Embryonic facial prominence (tissue), 1 donor: ENCODE measurements around the gene KRT78.
"Not testable (repeated sequence)": the region's sequence is repeated elsewhere in the genome, so short reads cannot be mapped to it uniquely, and the experiment has no call there.

ENCODE experiments used
- DNase-seq: peaks from one replicate; pipeline ENCODE4 v3.0.0-alpha.2; 2016; ENCODE audit errors: extremely low spot score

KRT78 gene

GRCh38 chr12:52871291-52872039 lies 22.7 kb upstream of the KRT78 start:
- DNase-seq = no peak

GRCh38 chr12:52870361-52871290 lies 21.8 kb upstream of the KRT78 start:
- no peak for DNase-seq

GRCh38 chr12:52867642-52868041 lies 18.8 kb upstream of the KRT78 start:
- no peak for DNase-seq

DNA sequence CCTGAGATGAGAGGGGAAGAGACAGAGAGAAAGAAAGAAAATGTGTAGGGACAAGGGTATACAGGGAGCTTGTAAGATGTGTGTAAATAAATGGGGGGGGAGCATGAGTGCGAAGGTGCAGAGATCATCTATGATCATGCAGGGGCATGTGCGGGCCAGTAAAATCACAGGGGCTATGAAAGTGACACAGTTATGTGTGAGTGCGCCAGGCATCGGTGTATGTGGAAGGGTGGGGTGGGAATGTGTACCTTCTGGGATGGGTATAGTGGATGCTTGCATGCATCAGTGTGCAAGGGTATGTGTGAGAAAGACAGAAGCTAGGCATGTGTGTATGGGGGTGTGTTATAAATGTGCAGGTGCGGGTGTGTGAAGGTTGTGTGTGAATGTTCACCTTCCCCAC lies 18.4 kb upstream of the KRT78 start:
- no peak for DNase-seq

DNA sequence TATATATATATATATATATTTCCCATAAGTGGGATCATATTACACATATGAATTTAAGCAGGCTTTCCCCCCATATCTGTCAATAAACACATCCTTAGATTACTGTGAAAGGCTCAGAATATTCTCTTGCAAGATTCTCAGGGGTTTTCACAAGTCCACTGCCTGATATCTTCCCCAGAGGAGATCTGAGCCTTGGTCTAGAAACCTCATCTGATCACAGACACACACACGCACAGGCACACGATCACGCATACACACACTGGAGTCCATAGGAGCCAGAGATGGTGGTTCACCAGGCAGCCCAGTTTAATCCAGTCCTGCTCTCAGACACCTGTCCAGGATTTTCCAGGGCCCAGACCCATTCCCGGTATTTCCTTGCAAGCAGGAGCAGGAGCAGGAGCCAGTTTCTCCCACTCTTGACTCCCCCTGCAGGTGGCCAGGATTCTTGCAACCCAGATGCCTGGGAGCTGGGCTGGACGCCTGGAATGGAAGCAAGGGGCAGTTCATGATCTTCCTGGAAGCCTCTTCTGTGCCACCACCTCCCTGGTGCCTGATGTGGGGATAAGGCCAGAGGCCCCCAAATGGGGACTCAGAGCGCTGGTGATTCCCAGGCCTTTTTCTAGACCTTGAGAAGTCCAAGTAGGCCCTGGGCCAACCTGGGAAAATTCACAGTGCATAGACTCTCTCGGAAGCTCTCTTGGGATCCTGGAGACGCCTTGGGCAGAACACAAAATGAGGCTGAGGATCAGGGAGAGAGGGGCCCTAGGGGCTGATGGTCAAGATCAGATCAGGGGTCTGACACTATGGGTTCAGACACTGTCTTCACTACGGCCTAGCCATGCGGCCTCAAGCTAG lies 16.5 kb upstream of the KRT78 start:
- DNase-seq = no peak

DNA sequence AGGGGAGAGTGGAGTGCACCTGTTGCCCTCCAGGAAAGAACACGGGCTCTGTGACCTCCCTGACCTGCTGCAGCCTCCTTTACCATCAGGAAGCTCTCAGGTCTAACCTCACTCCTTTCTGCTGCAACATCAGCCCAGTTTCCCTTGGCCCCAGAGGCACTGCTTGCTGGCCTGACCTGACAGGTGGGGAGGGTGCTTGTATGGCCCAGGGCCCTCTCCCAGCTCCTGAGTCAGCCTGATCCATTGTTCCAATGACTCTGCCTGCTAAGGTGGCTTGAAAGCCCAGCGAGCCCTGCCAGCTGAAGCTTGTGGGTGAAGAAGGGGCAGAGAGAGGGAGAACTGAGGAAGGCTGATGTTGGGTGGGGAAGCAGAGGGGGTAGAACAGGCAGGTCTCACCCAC lies 13.2 kb upstream of the KRT78 start:
- no peak for DNase-seq

DNA sequence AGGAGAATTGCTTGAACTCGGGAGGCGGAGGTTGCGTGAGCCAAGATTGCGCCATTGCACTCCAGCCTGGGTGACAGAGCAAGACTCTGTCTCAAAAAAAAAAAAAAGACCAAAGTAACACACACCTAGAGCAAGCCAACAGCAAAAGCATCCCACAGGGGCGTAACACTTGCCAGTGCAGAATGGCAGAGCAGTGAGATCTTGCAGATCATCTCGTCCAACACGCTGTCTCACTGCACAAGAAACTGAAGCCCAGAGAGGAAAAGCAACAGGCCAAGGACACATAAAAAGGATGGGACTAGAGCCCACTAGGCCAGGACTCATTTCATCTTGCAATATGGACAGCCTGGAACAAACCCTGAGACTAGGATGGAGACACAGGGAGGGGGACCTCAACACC lies 12.7 kb upstream of the KRT78 start:
- no peak for DNase-seq

DNA sequence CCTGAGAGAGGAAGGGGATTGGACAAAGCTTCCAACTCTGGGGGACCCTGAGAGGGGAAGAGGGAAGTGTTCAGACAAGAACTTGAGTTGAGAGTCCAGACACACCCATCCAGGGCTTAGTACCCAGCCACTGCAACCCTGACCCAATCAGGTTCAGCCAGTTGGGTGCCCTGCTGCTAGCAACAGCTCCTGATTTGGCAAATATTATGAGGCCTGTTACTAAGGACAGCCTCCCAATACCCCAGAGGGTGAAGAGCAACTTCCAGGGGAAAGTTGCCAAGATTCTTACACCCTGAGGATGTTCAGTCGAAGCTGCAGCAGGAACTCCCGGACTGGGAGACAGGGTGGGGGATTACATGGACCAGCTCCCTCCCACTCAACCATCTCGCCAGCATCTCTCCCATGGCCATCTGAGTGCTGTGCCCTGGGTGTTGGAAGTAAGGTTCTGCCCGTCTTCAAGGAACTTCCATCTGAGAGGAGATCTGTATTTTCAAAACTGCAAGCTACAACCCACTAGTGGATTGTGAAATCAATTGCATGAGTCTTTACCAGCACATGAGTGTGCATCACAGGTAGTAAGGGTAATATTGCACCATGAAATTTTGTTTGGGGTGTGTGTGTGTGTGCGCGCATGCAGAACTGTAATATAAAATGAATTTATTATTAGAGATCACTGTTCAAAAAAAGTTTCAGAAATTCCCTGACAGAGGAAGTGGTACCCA lies 11.5 kb upstream of the KRT78 start:
- DNase-seq = peak; percentile 46

- DNase-seq = peak; percentile 5
Observed at GRCh38 chr12:52857500-52857899, 8.7 kb upstream of the KRT78 start.

- no peak for DNase-seq
Observed at GRCh38 chr12:52856787-52857186, 8.0 kb upstream of the KRT78 start.

DNA sequence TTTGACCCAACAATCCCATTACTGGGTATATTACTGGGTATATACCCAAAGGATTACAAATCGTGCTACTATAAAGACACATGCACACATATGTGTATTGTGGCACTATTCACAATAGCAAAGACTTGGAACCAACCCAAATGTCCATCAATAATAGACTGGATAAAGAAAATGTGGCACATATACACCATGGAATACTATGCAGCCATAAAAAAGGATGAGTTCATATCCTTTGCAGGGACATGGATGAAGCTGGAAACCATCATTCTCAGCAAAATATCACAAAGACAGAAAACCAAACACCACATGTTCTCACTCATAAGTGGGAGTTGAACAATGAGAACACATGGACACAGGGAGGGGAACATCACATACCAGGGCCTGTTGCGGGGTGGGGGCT lies 7.3 kb upstream of the KRT78 start:
- not testable (repeated sequence) for DNase-seq

GRCh38 chr12:52851787-52852186 lies 3.0 kb upstream of the KRT78 start:
- DNase-seq = no peak

DNA sequence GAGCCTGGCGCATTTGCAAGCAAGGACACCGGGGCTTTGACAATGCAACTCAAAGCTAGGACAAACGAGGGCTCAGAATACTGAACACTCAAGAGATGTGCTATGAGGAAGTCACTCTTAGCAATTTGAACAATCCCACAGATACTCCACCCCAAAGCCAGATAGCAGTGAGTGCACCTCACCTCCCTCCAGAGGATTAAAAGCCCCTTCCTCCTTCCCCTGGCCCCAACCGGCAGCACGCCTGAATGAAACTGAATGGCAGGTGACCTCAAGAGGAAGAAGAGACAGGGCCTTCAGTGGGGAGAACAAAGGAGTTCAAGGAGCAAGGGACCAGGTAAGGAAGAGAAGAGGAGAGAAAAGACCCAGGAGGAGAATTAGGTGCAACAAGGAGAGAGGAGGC lies 1.9 kb upstream of the KRT78 start:
- no peak for DNase-seq

- no peak for DNase-seq
Observed at GRCh38 chr12:52849511-52849910, 717 bp upstream of the KRT78 start.

DNA sequence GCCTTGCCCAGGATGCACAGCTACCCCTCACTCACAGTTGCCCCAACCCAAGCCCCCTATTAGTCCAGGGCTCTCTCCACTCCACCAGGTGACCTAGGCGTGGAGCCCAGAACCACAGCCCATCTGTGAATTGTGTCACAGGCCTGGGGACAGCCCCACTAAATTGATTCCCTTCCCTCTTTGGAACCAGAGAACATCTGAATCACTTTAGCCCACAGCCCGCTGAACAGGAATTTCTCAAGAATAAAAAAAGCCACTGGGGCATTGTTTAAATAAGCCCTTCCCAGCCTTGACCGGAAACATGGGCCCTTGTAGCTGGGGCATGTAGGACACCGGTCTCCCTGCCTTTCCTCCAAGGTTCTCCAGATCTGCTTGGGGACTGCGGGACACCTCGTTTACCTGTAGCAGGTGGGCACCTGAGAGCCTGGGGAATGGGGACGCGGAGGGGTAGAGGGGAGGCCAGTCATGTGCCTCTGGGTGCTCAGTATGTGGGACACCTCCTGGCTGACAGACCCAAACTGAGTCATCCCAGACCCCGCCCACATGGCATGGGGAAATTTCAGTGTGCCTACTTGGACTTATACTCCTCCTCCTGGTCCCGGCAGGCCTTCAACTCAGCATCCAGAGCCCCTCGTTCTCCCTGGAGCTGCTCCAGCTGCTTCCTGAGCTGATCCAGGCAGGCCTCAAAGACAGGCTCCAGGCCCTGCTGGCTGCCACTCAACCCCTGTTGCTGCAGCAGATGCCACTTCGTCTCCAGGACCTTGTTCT lies 1.3 kb downstream of the KRT78 start:
- DNase-seq = no peak

GRCh38 chr12:52846356-52846970 lies 2.3 kb downstream of the KRT78 start:
- DNase-seq = no peak

GRCh38 chr12:52845946-52846345 lies 2.8 kb downstream of the KRT78 start:
- DNase-seq = no peak

- DNase-seq = no peak
Observed at GRCh38 chr12:52844386-52844785, 4.4 kb downstream of the KRT78 start.

GRCh38 chr12:52839436-52840105 lies 9.2 kb downstream of the KRT78 start:
- no peak for DNase-seq
